Measurements from ENCODE around the gene ADAD1. TPM values are rescaled to one million over a fixed set of nuclear protein-coding genes. Genes with fewer than 3 reads are reported as not detected.

The ADAD1 gene
- total and polyA plus RNA-seq, 12 donors, result not detected

GRCh38 chr4:122403861-122404260, 25.1 kb downstream of the ADAD1 start:
- Histone ChIP-seq H3K27me3 (no peaks in the 10 kb centered on the region), H3K27ac (no peak overlapping the region), H3K36me3 (replicated peaks in 1 of 2) (no peaks in the 10 kb centered on the region), H3K4me1 (replicated peaks in 1 of 2) (no peaks in the 10 kb centered on the region), H3K9me3 (replicated peaks in 1 of 3) (no peaks in the 10 kb centered on the region), H3K4me3 (no peak overlapping the region)
- no peak for DNase-seq
- TF ChIP-seq CTCF (IDR thresholded peaks at IDR 0.05) (no peak), POLR2A (IDR thresholded peaks at IDR 0.05) (no peak)
- WGBS, 4 donors, result 46 to 65% (median 54%) methylated on average over 3 of the region's 3 CpGs; no CpG with 5 or more reads in 1 of the 4 donors
- intact Hi-C loops (cut with DNase I), result no loop called here

- Histone ChIP-seq H3K36me3 (replicated peaks in 1 of 2) (no peaks in the 10 kb centered on the region), H3K9me3 (replicated peaks in 1 of 3) (peaks cover 0 to 4% (median 0%) of the 10 kb centered on the region in 3 donors), H3K27ac (no peak overlapping the region), H3K27me3 (no peaks in the 10 kb centered on the region), H3K4me1 (replicated peaks in 1 of 2) (no peaks in the 10 kb centered on the region), H3K4me3 (no peak overlapping the region)
- DNase-seq, result no peak
- TF ChIP-seq POLR2A (IDR thresholded peaks at IDR 0.05) (no peak), CTCF (IDR thresholded peaks at IDR 0.05) (no peak)
- intact Hi-C loops (cut with DNase I), result no loop called here
- 41 to 55% (median 47%) methylated on average over 3 of the region's 3 CpGs for WGBS, 4 donors
Measured at GRCh38 chr4:122412547-122412946, 33.7 kb downstream of the ADAD1 start.

GRCh38 chr4:122423246-122423645, 44.4 kb downstream of the ADAD1 start:
- intact Hi-C loops (cut with DNase I), result no loop called here
- no peak for DNase-seq

GRCh38 chr4:122431351-122431750, 52.5 kb downstream of the ADAD1 start:
- TF ChIP-seq POLR2A (IDR thresholded peaks at IDR 0.05), result no peak
- no peak for TF ChIP-seq CTCF (IDR thresholded peaks at IDR 0.05)
- no peak for DNase-seq
- H3K27me3 ChIP-seq, result no peaks in the 10 kb centered on the region
- H3K27ac ChIP-seq, result no peak overlapping the region
- H3K4me1 ChIP-seq (replicated peaks in 1 of 2), result no peaks in the 10 kb centered on the region
- H3K36me3 ChIP-seq (replicated peaks in 1 of 2), result no peaks in the 10 kb centered on the region
- H3K9me3 ChIP-seq (replicated peaks in 1 of 3), result no peaks in the 10 kb centered on the region
- intact Hi-C loops (cut with DNase I), result no loop called here
- WGBS, 4 donors, result 28 to 34% (median 31%) methylated on average over 5 of the region's 5 CpGs
- H3K4me3 ChIP-seq, result no peak overlapping the region

More at GRCh38 chr4:122423246-122423645, 44.4 kb downstream of the ADAD1 start:
- H3K27me3 ChIP-seq, result no peaks in the 10 kb centered on the region
- no peaks in the 10 kb centered on the region for H3K36me3 ChIP-seq (replicated peaks in 1 of 2)
- H3K4me3 ChIP-seq, result no peak overlapping the region
- TF ChIP-seq POLR2A (IDR thresholded peaks at IDR 0.05) (no peak), CTCF (IDR thresholded peaks at IDR 0.05) (no peak)
- no peak overlapping the region for H3K27ac ChIP-seq
- H3K9me3 ChIP-seq (replicated peaks in 1 of 3), result no peaks in the 10 kb centered on the region
- H3K4me1 ChIP-seq (replicated peaks in 1 of 2), result no peaks in the 10 kb centered on the region

Measured in adrenal gland (tissue), 12 donors.